HG02938 (cell line): ENCODE data around the gene TPGS1.
A peak's percentile ranks its signal among the peaks of the same experiment; 100 is the strongest.

Experiments used
- ATAC-seq: cut with Tn5 transposase; IDR thresholded peaks from one replicate; pipeline ENCODE4 v1.9.1; 2021; ENCODE audit warnings: mild to moderate bottlenecking, moderate library complexity; ENCODE audit not compliant: unreplicated experiment

Gene TPGS1

DNA sequence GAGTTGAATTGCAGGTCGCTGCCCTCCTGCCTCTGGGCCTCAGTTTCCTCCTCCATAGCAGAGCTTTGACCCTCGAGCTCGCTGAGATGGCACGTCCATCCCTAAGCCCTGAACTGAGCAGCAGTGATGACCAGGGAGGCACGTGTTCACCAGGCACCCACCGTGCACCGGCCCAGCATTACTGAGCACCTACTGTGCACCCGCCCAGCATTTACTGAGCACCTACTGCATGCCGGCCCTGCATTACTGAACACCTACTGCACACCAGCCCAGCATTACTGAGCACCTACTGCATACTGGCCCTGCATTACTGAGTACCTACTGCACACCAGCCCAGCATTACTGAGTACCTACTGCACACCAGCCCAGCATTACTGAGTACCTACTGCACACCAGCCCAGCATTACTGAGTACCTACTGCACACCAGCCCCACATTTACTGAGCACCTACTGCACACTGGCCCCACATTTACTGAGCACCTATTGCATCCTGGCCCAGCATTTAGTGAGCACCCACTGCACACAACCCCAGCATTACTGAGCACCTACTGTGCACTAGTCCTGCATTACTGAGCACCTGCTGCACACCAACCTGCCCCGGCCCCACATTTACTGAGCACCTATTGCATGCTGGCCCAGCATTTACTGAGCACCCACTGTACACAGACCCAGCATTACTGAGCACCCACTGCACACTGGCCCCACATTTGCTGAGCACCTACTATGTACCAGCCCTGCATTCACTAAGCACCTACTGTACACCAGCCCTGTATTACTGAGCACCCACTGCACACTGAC lies 6.3 kb downstream of the TPGS1 start:
- ATAC-seq, result no peak

DNA sequence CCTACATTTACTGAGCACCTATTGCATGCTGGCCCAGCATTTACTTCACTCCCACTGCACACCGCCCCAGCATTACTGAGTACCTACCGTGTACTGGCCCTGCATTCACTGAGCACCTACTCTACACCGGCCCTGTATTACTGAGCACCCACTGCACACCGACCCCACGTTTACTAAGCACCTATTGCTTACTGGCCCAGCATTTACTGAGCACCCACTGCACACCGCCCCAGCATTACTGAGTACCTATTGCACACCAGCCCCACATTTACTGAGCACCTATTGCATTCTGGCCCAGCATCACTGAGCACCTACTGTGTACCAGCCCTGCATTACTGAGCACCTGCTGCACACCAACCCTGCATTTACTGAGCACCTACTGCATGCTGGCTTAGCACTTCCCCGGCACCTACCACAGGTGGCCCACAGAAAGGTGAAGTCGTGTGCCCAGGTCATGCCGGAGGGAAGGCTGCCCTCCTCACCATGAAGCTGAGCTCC lies 6.9 kb downstream of the TPGS1 start:
- no peak for ATAC-seq

DNA sequence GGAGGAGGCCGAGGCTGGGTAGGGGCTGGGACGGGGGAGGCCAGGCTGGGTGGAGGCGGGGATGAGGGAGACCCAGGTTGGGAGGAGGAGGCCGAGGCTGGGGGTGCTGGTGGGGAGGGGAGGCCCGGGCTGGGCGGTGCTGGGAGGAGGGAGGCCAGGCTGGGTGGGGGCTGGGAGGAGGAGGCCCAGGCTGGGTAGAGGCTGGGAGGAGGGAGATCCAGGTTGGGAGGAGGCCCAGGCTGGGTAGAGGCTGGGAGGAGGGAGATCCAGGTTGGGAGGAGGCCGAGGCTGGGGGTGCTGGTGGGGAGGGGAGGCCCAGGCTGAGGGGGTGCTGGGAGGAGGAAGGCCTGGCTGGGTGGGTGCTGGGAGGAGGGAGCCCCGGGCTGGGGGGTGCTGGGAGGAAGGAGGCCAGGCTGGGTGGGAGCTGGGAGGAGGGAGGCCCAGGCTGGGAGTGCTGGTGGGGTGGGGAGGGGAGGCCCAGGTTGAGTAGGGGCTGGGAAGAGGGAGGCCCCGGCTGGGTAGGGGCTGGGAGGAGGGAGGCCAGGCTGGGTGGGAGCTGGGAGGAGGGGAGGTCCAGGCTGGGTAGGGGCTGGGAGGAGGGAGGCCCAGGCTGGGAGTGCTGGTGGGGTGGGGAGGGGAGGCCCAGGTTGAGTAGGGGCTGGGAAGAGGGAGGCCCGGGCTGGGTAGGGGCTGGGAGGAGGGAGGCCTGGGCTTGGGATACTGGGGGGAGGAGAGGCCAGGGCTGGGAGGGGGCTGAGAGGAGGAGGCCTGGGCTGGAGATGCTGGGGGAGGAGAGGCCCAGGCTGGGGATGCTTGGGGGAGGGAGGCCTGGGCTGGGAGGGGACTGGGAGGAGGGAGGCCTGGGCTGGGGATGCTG lies 10.7 kb downstream of the TPGS1 start:
- no peak for ATAC-seq

DNA sequence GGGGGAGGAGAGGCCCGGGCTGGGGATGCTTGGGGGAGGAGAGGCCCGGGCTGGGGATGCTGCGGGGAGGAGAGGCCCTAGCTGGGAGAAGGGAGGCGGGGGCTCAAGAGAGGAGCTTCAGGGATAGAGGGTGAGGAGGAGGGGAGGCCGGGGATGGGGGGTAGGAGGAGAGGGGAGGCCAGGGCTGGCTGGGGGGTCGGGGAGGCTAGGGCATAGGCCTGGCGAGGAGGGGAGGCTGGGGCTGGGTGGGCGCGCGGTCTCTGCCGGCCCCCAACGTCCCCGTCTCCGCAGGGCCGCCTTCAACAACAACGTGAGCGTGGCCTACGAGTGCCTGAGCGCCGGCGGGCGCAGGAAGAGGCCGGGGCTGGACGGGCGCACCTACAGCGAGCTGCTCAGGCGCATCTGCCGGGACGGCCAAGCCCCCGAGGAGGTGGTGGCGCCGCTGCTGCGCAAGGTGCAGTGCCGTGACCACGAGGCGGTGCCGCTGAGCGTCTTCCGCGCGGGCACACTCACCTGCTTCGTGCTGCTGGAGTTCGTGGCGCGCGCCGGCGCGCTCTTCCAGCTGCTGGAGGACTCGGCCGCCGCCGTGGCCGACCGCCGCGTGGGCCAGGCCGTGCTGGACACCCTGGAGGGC lies 11.4 kb downstream of the TPGS1 start:
- no peak for ATAC-seq

DNA sequence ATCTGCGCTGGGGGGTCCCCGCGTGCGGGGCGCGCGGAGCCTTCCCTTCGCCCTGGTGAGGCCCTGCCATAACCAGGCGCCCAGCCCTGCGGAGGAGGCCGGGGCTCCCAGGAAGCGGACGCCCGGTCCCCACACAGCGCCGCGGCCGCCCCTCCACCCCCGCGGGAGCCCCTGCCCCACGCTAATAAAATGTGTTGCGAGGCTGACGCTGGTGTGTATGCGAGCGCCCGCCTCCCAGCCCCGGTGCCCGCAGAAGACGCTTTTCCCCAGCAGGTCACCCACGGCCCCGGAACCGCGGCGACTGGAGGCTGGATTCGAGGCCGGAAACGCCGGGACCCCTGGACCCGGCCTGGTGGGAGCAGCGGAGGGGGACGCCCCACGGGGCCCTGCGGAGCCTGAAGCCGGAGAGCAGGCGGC lies 12.2 kb downstream of the TPGS1 start:
- ATAC-seq, result no peak

DNA sequence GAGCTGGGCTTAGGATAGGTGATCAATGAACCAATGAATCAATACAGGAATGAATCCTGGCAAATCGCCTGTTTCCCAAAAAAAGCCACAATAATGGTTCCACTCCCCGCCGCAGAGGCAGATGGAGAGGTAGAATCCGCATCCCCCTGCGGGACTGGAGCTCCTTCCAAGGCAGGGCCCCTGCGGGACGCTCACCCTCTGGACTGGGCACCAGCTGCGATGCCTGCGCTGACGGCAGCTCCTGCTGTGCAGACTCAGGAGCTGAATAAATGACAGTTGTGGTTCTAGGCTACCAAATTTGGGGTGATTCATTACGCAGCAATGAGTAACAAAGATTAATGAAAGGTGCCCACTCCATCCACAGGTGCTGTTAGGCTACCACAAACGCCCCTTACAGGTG lies 15.4 kb downstream of the TPGS1 start:
- no peak for ATAC-seq

DNA sequence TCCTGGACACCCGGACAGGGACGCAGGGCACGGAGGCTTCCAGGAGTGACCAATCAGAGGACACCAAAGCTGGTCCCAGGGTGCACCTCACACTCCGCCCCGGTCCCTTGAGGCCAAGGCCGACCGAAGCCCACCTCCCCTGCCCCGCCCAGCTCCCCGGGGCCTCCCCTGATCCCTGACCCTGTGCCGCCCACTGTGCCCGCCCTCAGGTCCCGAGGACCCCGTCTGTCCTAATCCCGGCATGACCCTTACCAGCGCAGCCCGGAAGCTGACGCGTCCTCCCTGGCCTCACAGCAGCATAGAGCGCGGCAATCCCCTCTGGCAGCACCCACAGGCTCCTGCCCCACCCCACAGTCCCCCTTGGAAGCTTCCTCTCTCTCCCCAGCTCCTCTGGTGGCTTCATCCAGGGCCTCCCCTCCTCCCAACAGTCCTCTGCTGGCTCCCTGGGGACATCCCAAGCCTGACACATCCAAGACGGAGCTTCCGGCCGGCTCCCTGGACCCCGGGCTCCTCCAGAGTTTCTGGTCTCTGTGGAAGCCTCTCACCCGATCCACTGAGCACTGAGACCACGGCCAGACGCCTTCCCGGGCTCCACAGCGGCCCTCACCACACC lies 16.9 kb downstream of the TPGS1 start:
- ATAC-seq, result no peak

DNA sequence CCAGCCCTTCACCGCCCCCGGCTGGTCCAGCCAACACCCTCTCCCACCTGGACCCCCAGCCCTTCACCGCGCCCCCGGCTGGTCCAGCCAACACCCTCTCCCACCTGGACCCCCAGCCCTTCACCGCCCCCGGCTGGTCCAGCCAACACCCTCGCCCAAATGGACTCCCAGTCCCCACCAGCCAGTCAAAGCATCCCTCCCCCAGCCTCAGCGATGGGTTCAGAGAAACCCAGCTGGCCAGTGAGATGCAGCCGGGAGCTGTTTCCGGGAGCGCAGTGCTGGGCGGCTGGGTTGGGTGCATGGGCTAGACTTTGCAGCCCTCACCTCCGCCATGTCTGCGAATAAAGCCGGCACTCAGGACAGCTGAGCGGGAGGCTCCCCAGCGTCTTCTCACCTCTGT lies 17.7 kb downstream of the TPGS1 start:
- ATAC-seq, result no peak

DNA sequence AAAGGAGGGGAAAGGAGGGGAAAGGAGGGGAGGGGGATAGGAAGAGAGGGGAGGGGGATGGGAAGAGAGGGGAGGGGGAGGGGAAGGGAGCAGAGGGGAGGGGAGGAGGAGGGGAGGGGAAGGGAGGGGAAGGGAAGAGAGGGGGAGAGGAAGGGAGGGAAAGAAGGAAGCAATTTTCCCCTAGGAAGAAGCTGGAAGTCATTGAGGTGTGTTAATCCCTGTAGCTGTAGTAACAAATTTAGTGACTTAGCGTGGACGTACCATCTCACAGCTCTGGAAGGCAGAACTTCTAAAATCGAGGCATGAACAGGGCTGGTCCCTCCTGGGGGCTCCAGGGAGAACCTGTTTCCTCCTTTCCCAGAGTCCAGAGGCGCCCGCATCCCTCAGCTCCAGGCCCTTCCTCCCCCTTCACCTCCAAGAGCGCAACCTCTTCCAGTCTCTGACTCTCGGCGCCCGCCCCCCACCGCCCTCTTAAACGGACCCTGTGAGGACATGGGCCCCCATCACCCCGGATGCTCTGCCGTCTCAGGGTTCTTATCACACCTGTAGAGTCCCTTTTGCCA lies 18.6 kb downstream of the TPGS1 start:
- no peak for ATAC-seq

DNA sequence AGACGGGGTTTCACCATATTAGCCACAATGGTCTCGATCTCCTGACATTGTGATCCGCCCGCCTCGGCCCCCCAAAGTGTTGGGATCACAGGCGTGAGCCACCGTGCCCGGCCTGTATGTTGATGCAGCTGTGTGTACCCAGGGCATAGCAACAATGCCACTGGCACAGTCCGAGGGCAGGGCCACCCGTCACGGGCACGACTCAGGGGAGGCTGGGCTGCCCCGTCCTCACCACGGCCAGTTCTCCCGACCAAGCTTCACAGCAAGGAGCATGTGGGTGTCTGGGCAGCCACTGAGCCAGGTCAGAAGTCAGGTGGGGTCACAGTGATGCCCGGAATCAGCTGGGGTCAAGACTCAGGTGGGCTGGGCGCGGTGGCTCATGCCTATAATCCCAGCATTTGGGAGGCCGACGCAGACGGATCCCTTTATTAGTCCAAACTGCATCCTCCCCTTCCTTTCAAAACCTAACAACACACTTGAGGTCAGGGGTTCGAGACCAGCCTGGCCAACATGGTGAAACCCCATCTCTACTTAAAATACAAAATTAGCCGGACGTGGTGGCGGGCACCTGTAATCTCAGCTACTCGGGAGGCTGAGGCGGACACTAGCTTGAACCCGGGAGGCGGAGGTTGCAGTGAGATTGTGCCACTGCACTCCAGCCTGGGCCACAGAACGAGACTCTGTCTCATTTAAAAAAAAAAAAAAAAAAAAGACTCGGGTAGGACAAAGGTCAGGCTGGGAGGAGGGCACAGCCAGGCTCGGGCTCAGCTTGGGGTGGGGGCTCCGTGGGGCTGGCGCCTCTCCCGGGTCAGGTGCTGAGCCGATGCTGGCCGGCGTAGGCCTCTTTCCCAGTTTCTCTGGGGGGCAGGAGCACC lies 23.1 kb downstream of the TPGS1 start:
- ATAC-seq, result no peak

DNA sequence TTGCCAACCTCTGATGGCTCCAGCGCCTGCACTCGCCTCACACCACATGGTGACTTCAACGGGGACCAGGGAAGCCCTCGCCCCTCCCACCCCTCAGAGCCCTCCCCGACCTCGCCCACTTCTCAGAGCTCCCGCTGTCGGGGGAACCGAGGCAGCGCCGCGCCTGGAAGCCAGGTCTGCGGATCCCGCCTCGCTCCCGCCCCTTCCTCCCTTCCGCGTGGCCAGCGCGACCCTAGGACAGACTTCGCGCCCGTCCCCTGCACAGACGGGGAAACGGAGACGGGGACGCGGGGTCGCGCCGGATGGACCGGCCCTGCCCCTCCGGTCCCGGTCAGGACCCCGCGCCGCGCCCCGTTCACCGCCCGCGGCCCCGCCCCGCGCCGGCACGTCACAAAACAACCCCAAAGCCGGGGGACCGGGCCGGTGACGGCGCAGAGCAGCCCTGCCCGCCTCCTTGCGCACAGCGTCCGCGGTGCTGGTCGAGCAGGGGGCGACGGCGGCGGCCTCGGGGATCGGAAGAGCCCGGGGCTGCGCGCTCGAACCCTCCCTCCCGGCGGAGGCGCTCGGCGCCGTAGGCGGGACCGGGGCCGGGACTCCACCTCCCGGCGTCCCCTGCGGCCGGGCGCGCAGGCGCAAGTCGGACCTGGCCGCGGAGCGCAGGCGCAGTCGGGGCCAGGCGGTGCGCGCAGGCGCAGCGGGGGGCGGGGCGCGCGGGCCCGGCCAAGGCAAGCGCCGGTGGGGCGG lies 23.9 kb downstream of the TPGS1 start:
- ATAC-seq, result peak; percentile 55

DNA sequence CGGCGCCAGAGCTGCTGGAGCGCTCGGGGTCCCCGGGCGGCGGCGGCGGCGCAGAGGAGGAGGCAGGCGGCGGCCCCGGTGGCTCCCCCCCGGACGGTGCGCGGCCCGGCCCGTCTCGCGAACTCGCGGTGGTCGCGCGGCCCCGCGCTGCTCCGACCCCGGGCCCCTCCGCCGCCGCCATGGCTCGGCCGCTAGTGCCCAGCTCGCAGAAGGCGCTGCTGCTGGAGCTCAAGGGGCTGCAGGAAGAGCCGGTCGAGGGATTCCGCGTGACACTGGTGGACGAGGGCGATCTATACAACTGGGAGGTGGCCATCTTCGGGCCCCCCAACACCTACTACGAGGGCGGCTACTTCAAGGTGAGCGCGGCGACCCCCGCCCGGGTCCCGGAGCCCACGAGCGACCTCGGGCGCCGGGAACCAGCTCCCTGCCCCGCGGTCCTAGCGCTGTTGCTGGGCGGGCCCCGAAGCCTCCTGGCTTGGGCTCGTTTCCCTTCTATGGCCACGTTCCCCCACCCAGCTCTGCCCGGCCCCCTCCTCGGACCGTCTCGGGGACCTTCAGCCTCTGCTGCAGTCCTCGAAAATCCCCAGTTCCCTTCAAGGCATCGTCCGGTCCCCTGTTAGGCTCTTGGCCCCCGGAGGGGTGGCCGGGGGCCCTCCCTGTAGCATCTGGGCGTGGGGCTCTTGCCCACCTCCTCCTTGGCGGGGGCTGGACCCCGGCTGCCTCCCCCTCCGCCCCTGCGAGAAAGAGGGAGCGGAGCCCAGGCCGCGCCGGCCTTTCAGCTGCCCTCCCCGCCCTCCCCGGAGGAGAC lies 24.7 kb downstream of the TPGS1 start, which contains the start of gene CDC34:
CDC34 (plus strand) TSS at position 8 of the 808 bp plus-strand sequence; CDS start at position 180, 172 bp downstream.
- ATAC-seq, result peak; percentile 44

DNA sequence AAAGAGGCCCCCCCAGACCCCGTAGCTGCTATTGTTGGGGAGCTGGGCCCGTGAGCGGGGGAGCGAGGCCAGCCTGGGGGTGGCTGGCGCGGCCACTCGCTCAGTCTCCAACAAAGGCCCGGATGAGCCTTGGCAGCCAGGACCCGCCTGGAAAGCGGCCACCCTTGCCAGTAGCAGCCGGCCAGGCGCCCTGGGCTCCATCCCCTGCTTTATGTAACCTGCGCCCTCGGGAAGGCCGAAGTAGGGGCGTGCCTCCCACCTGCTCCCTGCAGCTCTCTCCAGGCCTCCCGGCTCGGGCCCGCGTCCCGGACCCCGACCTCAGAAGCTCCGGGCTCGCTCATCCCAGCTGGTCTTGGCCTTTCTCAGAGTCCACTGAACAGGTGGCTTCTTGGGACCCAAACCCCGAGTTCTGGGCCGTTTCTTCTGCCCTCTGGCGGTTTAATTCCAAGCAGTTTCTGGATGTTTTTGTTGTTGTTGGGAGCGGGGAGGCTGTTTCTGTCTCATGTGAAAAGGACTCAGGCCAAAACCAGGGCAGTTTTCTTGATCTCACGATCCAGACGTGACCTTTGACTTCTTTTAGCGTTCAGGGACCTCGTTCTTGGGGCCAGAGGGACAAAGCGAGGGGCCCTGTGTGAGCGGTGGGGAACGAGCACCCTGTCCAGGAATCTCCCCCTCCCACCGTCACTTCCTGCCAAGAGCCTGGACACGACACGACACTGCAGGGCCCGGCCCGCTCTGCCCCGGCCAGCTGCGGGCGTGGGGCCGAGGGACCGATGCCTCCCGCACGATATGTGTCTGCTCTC lies 25.5 kb downstream of the TPGS1 start:
- no peak for ATAC-seq

DNA sequence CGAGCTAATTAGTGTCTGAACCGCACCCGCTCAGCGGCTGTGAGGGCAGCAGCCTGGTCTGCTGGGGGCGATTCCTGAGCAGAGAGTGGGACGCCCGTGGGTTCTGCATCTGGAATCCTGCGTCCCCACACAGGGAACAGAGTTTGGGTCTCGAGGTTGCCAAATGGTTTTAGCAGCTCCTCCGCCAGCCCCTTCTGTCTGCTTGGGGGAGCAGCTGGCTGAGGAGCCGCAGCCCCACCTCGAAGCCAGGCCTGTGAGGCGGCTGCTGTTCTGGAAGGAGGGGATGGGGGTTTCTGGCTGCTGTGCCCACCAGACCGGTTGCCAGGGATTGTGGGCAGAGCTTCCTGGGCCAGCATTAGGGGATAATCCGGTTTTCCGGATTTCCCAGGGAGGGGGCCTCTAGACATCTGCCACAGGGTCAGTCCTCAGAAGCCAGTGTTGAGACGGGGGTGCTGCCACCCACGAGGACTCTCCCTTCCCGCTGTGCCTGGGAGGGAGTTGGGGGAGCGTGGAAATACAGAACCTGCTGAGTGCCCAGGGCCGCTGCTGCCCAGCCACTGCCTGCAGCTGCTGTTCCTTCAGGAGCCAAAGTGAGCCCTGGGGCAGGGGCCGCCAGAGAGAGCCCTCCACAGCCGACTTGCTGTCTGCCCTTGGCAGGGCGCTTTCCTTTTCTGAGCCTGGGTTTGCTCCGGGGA lies 26.2 kb downstream of the TPGS1 start:
- no peak for ATAC-seq

DNA sequence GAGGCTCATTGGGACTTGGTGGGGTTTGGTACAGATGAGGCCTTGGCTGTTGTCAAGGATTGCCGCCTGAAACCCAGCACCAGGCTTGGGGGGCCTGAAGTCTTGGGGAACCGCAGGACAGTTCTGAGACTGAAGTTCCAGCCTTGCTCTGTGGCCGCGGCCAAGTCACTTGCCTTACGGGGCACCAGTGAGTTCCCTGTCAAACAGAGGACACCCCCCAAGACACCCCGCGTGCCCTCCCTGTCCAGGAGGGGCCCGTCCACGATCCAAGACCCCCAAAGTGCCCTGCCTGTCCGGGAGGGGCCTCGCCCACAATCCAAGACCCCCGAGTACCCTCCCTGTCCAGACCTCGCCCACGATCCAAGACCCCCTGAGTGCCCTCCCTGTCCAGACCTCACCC lies 26.8 kb downstream of the TPGS1 start:
- no peak for ATAC-seq

DNA sequence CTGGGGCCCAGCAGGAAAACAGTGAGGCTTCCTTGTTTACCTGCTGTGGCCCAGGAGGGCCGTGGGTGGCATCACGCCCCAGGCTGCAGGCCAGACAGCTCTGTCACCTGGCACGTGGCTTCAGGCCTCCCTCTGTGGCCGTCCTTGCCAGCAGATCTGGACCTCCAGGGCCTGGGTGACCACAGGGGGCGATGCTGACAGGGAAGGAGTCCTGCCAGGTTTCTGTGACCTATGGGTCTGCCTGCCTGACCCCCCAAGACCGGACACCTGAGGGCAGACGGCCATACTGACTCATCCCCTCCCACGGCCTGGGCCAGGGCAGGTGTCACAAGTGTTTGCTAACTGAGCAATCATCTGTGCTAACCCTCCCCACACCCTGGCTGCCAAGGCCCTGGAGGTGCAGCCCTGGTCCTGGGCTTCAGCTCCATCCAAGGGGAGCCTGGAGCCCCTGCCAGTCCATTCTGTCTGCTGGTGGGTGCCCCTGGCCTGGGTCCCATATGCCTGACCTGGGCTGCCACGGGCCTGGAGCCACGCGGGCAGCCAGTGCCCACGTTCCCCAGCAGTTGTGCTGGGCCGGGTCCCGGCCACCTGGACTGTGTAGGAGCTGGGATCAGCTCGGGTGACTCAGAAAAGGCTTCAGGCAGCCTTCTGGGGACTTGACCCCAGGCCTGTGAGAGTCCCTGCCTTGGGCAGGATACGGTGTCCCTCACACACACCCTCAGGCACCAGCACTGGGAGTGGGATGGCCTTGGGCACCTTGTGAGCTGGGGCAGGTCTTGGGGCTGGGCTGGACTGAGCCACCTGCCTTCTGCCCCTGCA lies 27.9 kb downstream of the TPGS1 start:
- no peak for ATAC-seq
